ENCODE data around the gene CTNNA3.
"Not testable (repeated sequence)": the region's sequence is repeated elsewhere in the genome, so short reads cannot be mapped to it uniquely, and the experiment has no call there.

The CTNNA3 gene

GRCh38 chr10:67492317-67493019 lies 203.5 kb downstream of the CTNNA3 start:
- no peak for DNase-seq

GRCh38 chr10:67487906-67488619 lies 207.9 kb downstream of the CTNNA3 start:
- DNase-seq: no peak

GRCh38 chr10:67487199-67487598 lies 208.8 kb downstream of the CTNNA3 start:
- no peak for DNase-seq

GRCh38 chr10:67477868-67478267 lies 218.1 kb downstream of the CTNNA3 start:
- no peak for DNase-seq

GRCh38 chr10:67476201-67476600 lies 219.8 kb downstream of the CTNNA3 start:
- no peak for DNase-seq

- DNase-seq: no peak
Observed at GRCh38 chr10:67473850-67474633, 222.0 kb downstream of the CTNNA3 start.

- DNase-seq: no peak
Observed at GRCh38 chr10:67471022-67471421, 225.0 kb downstream of the CTNNA3 start.

- no peak for DNase-seq
Observed at GRCh38 chr10:67464278-67464677, 231.7 kb downstream of the CTNNA3 start.

- no peak for DNase-seq
Observed at GRCh38 chr10:67452892-67453291, 243.1 kb downstream of the CTNNA3 start.

- no peak for DNase-seq
Observed at GRCh38 chr10:67438605-67439304, 257.2 kb downstream of the CTNNA3 start.

- no peak for DNase-seq
Observed at GRCh38 chr10:67433276-67433675, 262.7 kb downstream of the CTNNA3 start.

GRCh38 chr10:67402620-67403019 lies 293.4 kb downstream of the CTNNA3 start:
- DNase-seq: no peak

GRCh38 chr10:67401711-67402110 lies 294.3 kb downstream of the CTNNA3 start:
- no peak for DNase-seq

- DNase-seq: not testable (repeated sequence)
Observed at GRCh38 chr10:67386841-67387533, 309.0 kb downstream of the CTNNA3 start.

- DNase-seq: no peak
Observed at GRCh38 chr10:67386260-67386659, 309.7 kb downstream of the CTNNA3 start.

- no peak for DNase-seq
Observed at GRCh38 chr10:67385566-67385965, 310.4 kb downstream of the CTNNA3 start.

- DNase-seq: no peak
Observed at GRCh38 chr10:67385089-67385488, 310.9 kb downstream of the CTNNA3 start.

- DNase-seq: no peak
Observed at GRCh38 chr10:67331121-67331910, 364.7 kb downstream of the CTNNA3 start.

- DNase-seq: no peak
Observed at GRCh38 chr10:67327626-67328535, 368.1 kb downstream of the CTNNA3 start.

GRCh38 chr10:67319976-67320375 lies 376.0 kb downstream of the CTNNA3 start:
- DNase-seq: no peak

Measured in cortex of kidney (tissue), 1 donor.